GM19240 (cell line): ENCODE measurements around the gene DENND2A.
"Not testable (repeated sequence)": the region's sequence is repeated elsewhere in the genome, so short reads cannot be mapped to it uniquely, and the experiment has no call there.

Source experiments
- DNase-seq: peaks from one replicate; pipeline ENCODE4 v3.0.0; 2011; ENCODE audit warnings: low spot score; ENCODE audit not compliant: insufficient read length

DENND2A gene

GRCh38 chr7:140552240-140552679 is 88.4 kb downstream of the DENND2A start:
- no peak for DNase-seq

GRCh38 chr7:140551355-140552239 is 89.0 kb downstream of the DENND2A start:
- no peak for DNase-seq

- no peak for DNase-seq
These were observed 93.7 kb downstream of the DENND2A start for GRCh38 chr7:140546947-140547346.

- DNase-seq: no peak
These were observed 96.2 kb downstream of the DENND2A start for GRCh38 chr7:140544388-140544826.

- no peak for DNase-seq
These were observed 98.4 kb downstream of the DENND2A start for GRCh38 chr7:140542228-140542603.

- no peak for DNase-seq
These were observed 98.9 kb downstream of the DENND2A start for GRCh38 chr7:140541513-140542227.

- DNase-seq: no peak
These were observed 99.5 kb downstream of the DENND2A start for GRCh38 chr7:140541176-140541512.

- no peak for DNase-seq
These were observed 100.4 kb downstream of the DENND2A start for GRCh38 chr7:140540136-140540777.

- no peak for DNase-seq
These were observed 101.2 kb downstream of the DENND2A start for GRCh38 chr7:140539461-140539860.

- DNase-seq: no peak
These were observed 102.7 kb downstream of the DENND2A start for GRCh38 chr7:140537750-140538482.

- DNase-seq: no peak
These were observed 105.9 kb downstream of the DENND2A start for GRCh38 chr7:140534743-140535142.

GRCh38 chr7:140533394-140533872 is 107.2 kb downstream of the DENND2A start:
- no peak for DNase-seq

GRCh38 chr7:140529428-140529827 is 111.2 kb downstream of the DENND2A start:
- DNase-seq: not testable (repeated sequence)

GRCh38 chr7:140526787-140527664 is 113.6 kb downstream of the DENND2A start:
- DNase-seq: no peak

GRCh38 chr7:140526214-140526613 is 114.4 kb downstream of the DENND2A start:
- no peak for DNase-seq

GRCh38 chr7:140525743-140526142 is 114.9 kb downstream of the DENND2A start:
- no peak for DNase-seq

GRCh38 chr7:140521421-140521820 is 119.2 kb downstream of the DENND2A start:
- DNase-seq: no peak

GRCh38 chr7:140519007-140519399 is 121.6 kb downstream of the DENND2A start:
- no peak for DNase-seq

GRCh38 chr7:140518370-140519006 is 122.1 kb downstream of the DENND2A start:
- DNase-seq: no peak
